ENCODE measurements around the gene CCDC142.

Gene CCDC142

GRCh38 chr2:74426181-74426758 lies 56.5 kb downstream of the CCDC142 start:
- WGBS (ENCODE audit: insufficient coverage, insufficient read length): no CpG with 5 or more reads among the region's 14 CpGs
- Histone ChIP-seq H3K9me3 (ENCODE audit: control insufficient read depth, insufficient read depth, low read length) (no peaks in the 10 kb centered on the region), H3K4me1 (ENCODE audit: control insufficient read depth, insufficient read depth, low read length) (no peaks in the 10 kb centered on the region), H3K27me3 (ENCODE audit: control insufficient read depth, insufficient read depth, low read length) (no peaks in the 10 kb centered on the region), H3K27ac (ENCODE audit: low read length) (no peak overlapping the region), H3K4me3 (ENCODE audit: low read length) (no peak overlapping the region), H3K36me3 (ENCODE audit: control insufficient read depth, insufficient read depth, low read length) (peaks cover 29% of the 10 kb centered on the region)
- DNase-seq (ENCODE audit: low read depth, low spot score): no peak

- Histone ChIP-seq H3K27me3 (ENCODE audit: control insufficient read depth, insufficient read depth, low read length) (no peaks in the 10 kb centered on the region), H3K36me3 (ENCODE audit: control insufficient read depth, insufficient read depth, low read length) (peaks cover 29% of the 10 kb centered on the region), H3K4me1 (ENCODE audit: control insufficient read depth, insufficient read depth, low read length) (no peaks in the 10 kb centered on the region), H3K9me3 (ENCODE audit: control insufficient read depth, insufficient read depth, low read length) (no peaks in the 10 kb centered on the region), H3K4me3 (ENCODE audit: low read length) (no peak overlapping the region), H3K27ac (ENCODE audit: low read length) (no peak overlapping the region)
- no CpG with 5 or more reads among the region's 7 CpGs for WGBS (ENCODE audit: insufficient coverage, insufficient read length)
- DNase-seq (ENCODE audit: low read depth, low spot score): no peak
Observed at GRCh38 chr2:74425523-74425922, 57.3 kb downstream of the CCDC142 start.

GRCh38 chr2:74424995-74425406 lies 57.8 kb downstream of the CCDC142 start:
- no peak overlapping the region for H3K27ac ChIP-seq (ENCODE audit: low read length)
- H3K4me1 ChIP-seq (ENCODE audit: control insufficient read depth, insufficient read depth, low read length): no peaks in the 10 kb centered on the region
- H3K9me3 ChIP-seq (ENCODE audit: control insufficient read depth, insufficient read depth, low read length): no peaks in the 10 kb centered on the region
- no peak overlapping the region for H3K4me3 ChIP-seq (ENCODE audit: low read length)
- no CpG with 5 or more reads among the region's 5 CpGs for WGBS (ENCODE audit: insufficient coverage, insufficient read length)
- no peak for DNase-seq (ENCODE audit: low read depth, low spot score)
- no peaks in the 10 kb centered on the region for H3K27me3 ChIP-seq (ENCODE audit: control insufficient read depth, insufficient read depth, low read length)
- peaks cover 24% of the 10 kb centered on the region for H3K36me3 ChIP-seq (ENCODE audit: control insufficient read depth, insufficient read depth, low read length)

GRCh38 chr2:74424139-74424992 lies 58.4 kb downstream of the CCDC142 start:
- no peaks in the 10 kb centered on the region for H3K27me3 ChIP-seq (ENCODE audit: control insufficient read depth, insufficient read depth, low read length)
- no CpG with 5 or more reads among the region's 5 CpGs for WGBS (ENCODE audit: insufficient coverage, insufficient read length)
- no peak for DNase-seq (ENCODE audit: low read depth, low spot score)
- H3K36me3 ChIP-seq (ENCODE audit: control insufficient read depth, insufficient read depth, low read length): peaks cover 18% of the 10 kb centered on the region
- H3K9me3 ChIP-seq (ENCODE audit: control insufficient read depth, insufficient read depth, low read length): no peaks in the 10 kb centered on the region
- H3K4me1 ChIP-seq (ENCODE audit: control insufficient read depth, insufficient read depth, low read length): no peaks in the 10 kb centered on the region
- H3K27ac ChIP-seq (ENCODE audit: low read length): no peak overlapping the region
- H3K4me3 ChIP-seq (ENCODE audit: low read length): no peak overlapping the region

Measured in iPS DF 6.9 (cell line).